Fibroblast of lung (primary cell): ENCODE results near the gene FNDC3B. TPM values are rescaled to one million over a fixed set of nuclear protein-coding genes. Genes with fewer than 3 reads are reported as not detected.

Source experiments
- DNase-seq, 2 donors: peaks; one replicate each; pipeline versions ENCODE4 v3.0.0 to v3.0.0-alpha.2; 2010; ENCODE audit warnings: low read depth in 2 of 2
- H2AFZ ChIP-seq: 2 replicates; pipeline ENCODE4 v1.5.1; 2012; ENCODE audit warnings: low read length, control low read depth, inconsistent platforms
- H3K27ac ChIP-seq: 2 replicates; pipeline ENCODE4 v1.5.1; 2011; ENCODE audit warnings: low read length, control low read depth; ENCODE audit not compliant: insufficient read depth
- H3K27me3 ChIP-seq: 2 replicates; pipeline ENCODE4 v1.5.1; 2011; ENCODE audit warnings: mild to moderate bottlenecking, low read length; ENCODE audit not compliant: control insufficient read depth, insufficient read depth
- H3K36me3 ChIP-seq: 2 replicates; pipeline ENCODE4 v1.5.1; 2011; ENCODE audit warnings: low read length; ENCODE audit not compliant: control insufficient read depth, insufficient read depth
- H3K4me1 ChIP-seq: 2 replicates; pipeline ENCODE4 v1.5.1; 2011; ENCODE audit warnings: low read length; ENCODE audit not compliant: control insufficient read depth, insufficient read depth; ENCODE audit errors: extremely low read depth
- H3K4me2 ChIP-seq: 2 replicates; pipeline ENCODE4 v1.5.1; 2011; ENCODE audit warnings: low read length, control low read depth; ENCODE audit not compliant: insufficient read depth; ENCODE audit errors: extremely low read depth
- H3K4me3 ChIP-seq, 4 experiments: fragments of 200-600 bp in 1 of 4; sonication (generic) in 1 of 4; replicated peaks in 1 of 4; 2 replicates each; pipeline ENCODE4 v1.5.1; 2011 to 2016; ENCODE audit warnings: low read length in 4 of 4, low read depth in 3 of 4, mild to moderate bottlenecking in 3 of 4, control low read depth in 2 of 4, inconsistent platforms in 1 of 4, mixed read lengths in 1 of 4; ENCODE audit not compliant: insufficient read depth in 1 of 4; ENCODE audit errors: control extremely low read depth in 1 of 4
- H3K79me2 ChIP-seq: 2 replicates; pipeline ENCODE4 v1.5.1; 2012; ENCODE audit warnings: mild to moderate bottlenecking, low read length, inconsistent platforms; ENCODE audit not compliant: control insufficient read depth, insufficient read depth
- H3K9ac ChIP-seq: 2 replicates; pipeline ENCODE4 v1.5.1; 2011; ENCODE audit warnings: mild to moderate bottlenecking, low read length, control low read depth; ENCODE audit not compliant: insufficient read depth
- H3K9me3 ChIP-seq: 2 replicates; pipeline ENCODE4 v1.5.1; 2012; ENCODE audit warnings: low read depth, low read length; ENCODE audit not compliant: control insufficient read depth, insufficient read depth
- H4K20me1 ChIP-seq: 2 replicates; pipeline ENCODE4 v1.5.1; 2011; ENCODE audit warnings: low read length; ENCODE audit not compliant: control insufficient read depth, insufficient read depth; ENCODE audit errors: extremely low read depth
- CTCF ChIP-seq, 2 donors: IDR thresholded peaks in 1 of 2; conservative IDR thresholded peaks in 1 of 2; 1 replicate in 1 of 2; 2 replicates in 1 of 2; pipeline ENCODE4 v1.5.1; 2011 to 2012; ENCODE audit warnings: low read length in 2 of 2, control low read depth in 1 of 2, inconsistent platforms in 1 of 2, low read depth in 1 of 2, mild to moderate bottlenecking in 1 of 2
- EZH2 ChIP-seq: IDR thresholded peaks from 2 replicates; pipeline ENCODE4 v1.5.1; 2012; ENCODE audit warnings: low read length, control low read depth, mild to moderate bottlenecking; ENCODE audit errors: missing control alignments
- polyA plus RNA-seq, 2 donors: library from polyadenylated mRNA; depleted of rRNA in 1 of 2; stranded (reverse) in 1 of 2; unstranded in 1 of 2; fragments of >200 nt; gene quantifications; 2 replicates each; pipeline ENCODE4 v1.2.1, GENCODE V29; 2011 to 2012; ENCODE audit warnings: missing spikeins in 1 of 2
- total RNA-seq: library from RNA; depleted of rRNA; stranded (reverse); fragments of >200 nt; gene quantifications from 2 replicates; pipeline ENCODE4 v1.2.1, GENCODE V29; 2014

Gene FNDC3B
- total and polyA plus RNA-seq, 2 donors (not counting 1 experiment from before 2014, with no cell fraction given), result 26.1 to 76.8 TPM

- TF ChIP-seq CTCF (conservative IDR thresholded peaks at IDR 0.05 in 1 of 2, IDR thresholded peaks at IDR 0.05 in 1 of 2; ENCODE audit: low read depth in 1 of 2, low read length in 2 of 2) (no peak), EZH2 (no peak)
- Histone ChIP-seq H3K4me1 (no peaks in the 10 kb centered on the region), H3K4me2 (no peak overlapping the region), H3K4me3 (no peak overlapping the region), H3K36me3 (no peaks in the 10 kb centered on the region), H2AFZ (no peak overlapping the region), H3K9me3 (no peaks in the 10 kb centered on the region), H3K27ac (no peak overlapping the region), H4K20me1 (no peaks in the 10 kb centered on the region), H3K27me3 (peaks cover 14% of the 10 kb centered on the region), H3K9ac (no peak overlapping the region), H3K79me2 (no peaks in the 10 kb centered on the region)
- no peak for DNase-seq
Measured at GRCh38 chr3:172441581-172441980, 402.2 kb downstream of the FNDC3B start.

GRCh38 chr3:172442606-172443005 is 403.2 kb downstream of the FNDC3B start:
- Histone ChIP-seq H2AFZ (no peak overlapping the region), H4K20me1 (no peaks in the 10 kb centered on the region), H3K9me3 (no peaks in the 10 kb centered on the region), H3K27me3 (peaks cover 20% of the 10 kb centered on the region), H3K27ac (no peak overlapping the region), H3K4me1 (no peaks in the 10 kb centered on the region), H3K79me2 (no peaks in the 10 kb centered on the region), H3K4me3 (no peak overlapping the region), H3K4me2 (no peak overlapping the region), H3K36me3 (no peaks in the 10 kb centered on the region), H3K9ac (no peak overlapping the region)
- DNase-seq, result no peak
- TF ChIP-seq CTCF (conservative IDR thresholded peaks at IDR 0.05 in 1 of 2, IDR thresholded peaks at IDR 0.05 in 1 of 2; ENCODE audit: low read depth in 1 of 2, low read length in 2 of 2), result no peak
- no peak for TF ChIP-seq EZH2

GRCh38 chr3:172444821-172445220 is 405.4 kb downstream of the FNDC3B start:
- Histone ChIP-seq H3K4me1 (no peaks in the 10 kb centered on the region), H3K9ac (no peak overlapping the region), H3K79me2 (no peaks in the 10 kb centered on the region), H3K9me3 (no peaks in the 10 kb centered on the region), H2AFZ (no peak overlapping the region), H3K27ac (no peak overlapping the region), H3K4me2 (no peak overlapping the region), H3K4me3 (no peak overlapping the region), H4K20me1 (no peaks in the 10 kb centered on the region), H3K36me3 (no peaks in the 10 kb centered on the region), H3K27me3 (peaks cover 38% of the 10 kb centered on the region)
- DNase-seq, result no peak
- TF ChIP-seq CTCF (conservative IDR thresholded peaks at IDR 0.05 in 1 of 2, IDR thresholded peaks at IDR 0.05 in 1 of 2; ENCODE audit: low read depth in 1 of 2, low read length in 2 of 2) (no peak), EZH2 (no peak)
